Liver (tissue), 3 donors: ENCODE results near the gene GNAT1.

Experiments used
- ATF3 ChIP-seq: IDR thresholded peaks from 2 replicates; pipeline ENCODE4 v1.6.1; 2016; ENCODE audit warnings: antibody characterized with exemption
- CTCF ChIP-seq: fragments of 150-350 bp; IDR thresholded peaks from 2 replicates; pipeline ENCODE4 v1.5.1; 2017; ENCODE audit warnings: improper control_type of control experiment, low read depth, low read length; ENCODE audit not compliant: missing input control
- JUND ChIP-seq, 2 donors: IDR thresholded peaks; 2 replicates each; pipeline ENCODE4 v1.6.1; 2016; ENCODE audit warnings: antibody characterized with exemption in 2 of 2
- MAX ChIP-seq: IDR thresholded peaks from 2 replicates; pipeline ENCODE4 v1.6.1; 2016; ENCODE audit warnings: antibody characterized with exemption
- REST ChIP-seq: IDR thresholded peaks from 2 replicates; pipeline ENCODE4 v1.6.1; 2016; ENCODE audit warnings: antibody characterized with exemption, mild to moderate bottlenecking
- RXRA ChIP-seq, 2 donors: IDR thresholded peaks; 2 replicates each; pipeline ENCODE4 v1.6.1; 2017 to 2018; ENCODE audit warnings: antibody characterized with exemption in 2 of 2, mild to moderate bottlenecking in 1 of 2
- SP1 ChIP-seq: IDR thresholded peaks from 2 replicates; pipeline ENCODE4 v1.6.1; 2018; ENCODE audit warnings: antibody characterized with exemption, mild to moderate bottlenecking
- TAF1 ChIP-seq: conservative IDR thresholded peaks from 2 replicates; pipeline ENCODE4 v1.6.1; 2016; ENCODE audit warnings: antibody characterized with exemption, mild to moderate bottlenecking
- donor health status: healthy.
- donor health status: healthy.

- TF ChIP-seq CTCF (no peak), JUND (IDR thresholded peaks at IDR 0.05) (no peak), ATF3 (no peak), RXRA (IDR thresholded peaks at IDR 0.05) (no peak), REST (no peak), MAX (no peak), TAF1 (no peak), SP1 (no peak)
These were observed 44.4 kb upstream of the GNAT1 start for GRCh38 chr3:50147016-50147415.
